Activated CD4-positive, CD25-positive, alpha-beta regulatory T cell treated with anti-CD3 and anti-CD28 coated beads, Interleukin-2, amount 50 U/mL, for 24 hours (primary cell): Measurements from ENCODE around the gene MYO5B.

ENCODE experiments used
- ATAC-seq, 2 donors: fragments of 150-1000 bp; cut with Tn5 transposase; one replicate each; pipeline ENCODE4 v1.10.0; 2021; ENCODE audit warnings: mild to moderate bottlenecking in 1 of 2, moderate library complexity in 1 of 2

MYO5B gene

DNA sequence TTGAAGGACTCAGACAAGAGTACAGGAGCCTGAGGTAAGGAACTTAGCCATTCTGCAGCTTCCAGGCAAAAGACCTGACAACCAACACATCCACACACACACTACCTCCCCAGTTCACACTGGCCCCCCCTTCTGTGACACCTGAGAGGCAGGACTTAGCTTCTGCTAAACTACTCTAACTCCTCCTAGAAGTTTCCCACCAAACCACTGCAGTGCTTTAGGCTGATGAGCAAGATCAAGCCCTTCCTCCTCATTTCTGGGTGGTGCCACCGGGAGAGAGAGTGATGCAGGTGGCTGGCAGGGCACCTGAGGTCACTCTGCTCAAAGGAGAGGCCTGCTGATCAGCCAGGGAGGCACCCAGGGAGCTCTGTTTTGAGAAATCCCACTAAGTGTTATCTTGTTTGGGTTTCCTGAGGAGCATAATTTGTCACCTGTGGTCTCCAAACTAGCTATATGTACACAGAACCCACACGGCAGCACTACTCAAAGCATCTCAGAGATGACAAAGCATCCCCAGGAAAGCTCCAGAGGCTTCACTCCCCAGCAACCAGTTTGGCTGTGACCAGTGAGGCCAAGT is 188.4 kb downstream of the MYO5B start:
- no peak for ATAC-seq

DNA sequence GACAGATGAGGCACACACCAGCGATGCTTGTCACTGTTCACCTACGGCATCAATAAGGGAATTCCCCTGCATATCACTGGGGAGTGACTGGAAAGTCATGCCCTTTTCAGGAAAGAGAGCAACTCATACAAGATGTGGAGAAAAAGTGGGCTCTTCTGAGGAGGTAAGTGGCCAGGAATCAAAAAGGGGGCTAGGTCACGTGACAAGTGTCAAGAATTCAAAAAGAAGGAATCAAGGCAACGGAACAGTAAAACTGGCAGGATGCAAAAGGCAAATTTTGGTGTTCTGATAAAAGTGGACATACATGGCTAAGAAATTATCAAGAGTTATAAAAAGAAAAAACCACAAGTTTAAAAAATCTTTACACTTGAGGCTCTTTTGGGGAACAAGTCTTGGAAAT is 190.9 kb downstream of the MYO5B start:
- no peak for ATAC-seq

DNA sequence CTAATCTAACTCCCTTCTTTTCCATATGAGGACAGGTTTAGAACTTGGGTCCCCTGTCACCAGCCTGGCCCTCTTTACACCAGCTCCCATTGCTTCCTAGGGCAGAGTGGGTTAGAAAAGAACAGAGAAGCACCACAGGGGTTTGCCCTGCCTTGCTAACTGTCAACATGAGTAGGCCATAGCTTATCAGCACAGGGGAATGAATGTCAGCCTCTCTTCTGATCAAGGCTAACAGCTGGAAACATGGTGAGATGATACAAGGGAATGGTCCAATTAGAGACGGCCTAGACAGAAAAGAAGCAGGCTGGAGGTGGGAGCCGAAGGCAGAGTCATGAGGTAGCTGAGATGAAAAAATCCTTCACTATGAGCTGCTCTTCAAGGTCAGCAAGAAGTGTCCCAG is 192.2 kb downstream of the MYO5B start:
- no peak for ATAC-seq

DNA sequence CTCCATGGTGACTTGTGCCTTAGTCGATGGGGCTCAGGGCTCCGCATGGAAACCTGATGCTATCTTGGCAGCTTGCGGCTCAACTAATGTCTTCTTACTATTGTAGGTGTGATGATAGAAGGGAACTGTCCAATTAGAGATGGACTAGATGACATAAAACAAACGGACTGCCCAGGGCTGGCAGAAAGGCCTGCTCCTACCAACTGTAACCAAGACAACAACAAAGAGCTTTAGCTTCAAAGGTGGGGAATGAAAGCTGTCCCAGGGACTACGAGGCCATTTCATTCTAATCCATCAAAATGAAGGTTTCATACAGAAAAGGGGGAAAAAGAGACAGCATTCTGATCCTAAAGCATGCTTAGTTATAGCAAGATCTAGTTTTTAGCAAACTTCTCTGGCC is 194.7 kb downstream of the MYO5B start:
- no peak for ATAC-seq

DNA sequence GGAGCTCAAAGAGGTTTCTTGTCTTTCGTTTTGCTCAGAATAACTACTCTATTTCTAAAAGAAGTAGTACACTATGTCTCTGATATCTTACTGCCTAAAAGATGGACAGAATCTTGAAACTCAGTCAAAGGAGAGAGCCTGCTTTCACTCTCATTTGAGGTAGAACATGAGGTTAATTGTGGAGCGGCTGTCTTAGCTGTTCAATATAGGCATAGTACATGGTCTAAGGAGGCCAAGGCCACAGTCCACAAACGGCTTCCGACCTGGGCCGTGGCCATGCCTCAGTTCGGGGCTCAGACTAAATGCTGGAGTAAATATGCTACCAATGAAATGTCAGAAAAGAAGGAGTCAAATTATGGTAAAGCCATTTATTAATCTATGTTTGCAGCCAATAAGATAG is 195.8 kb downstream of the MYO5B start:
- ATAC-seq, result no peak

DNA sequence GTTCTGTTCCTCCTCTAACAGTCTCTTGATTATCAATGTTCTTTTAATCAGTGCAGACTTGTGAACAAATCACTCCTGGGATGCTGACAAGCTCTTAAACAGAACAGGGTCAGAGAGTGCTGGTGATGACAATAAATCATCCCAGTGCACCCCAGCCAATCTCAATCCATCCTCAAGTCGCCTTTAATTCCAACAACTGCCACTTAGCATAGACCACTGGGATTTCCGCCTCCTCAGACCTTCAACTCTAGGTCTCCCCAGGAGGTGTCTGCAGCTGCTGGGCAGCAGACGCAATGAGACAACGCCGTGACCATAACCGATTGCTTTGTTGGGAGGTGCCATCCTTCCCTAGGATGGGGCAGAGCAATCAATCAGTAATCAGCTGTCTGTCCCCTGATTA is 197.4 kb downstream of the MYO5B start:
- ATAC-seq, result no peak

DNA sequence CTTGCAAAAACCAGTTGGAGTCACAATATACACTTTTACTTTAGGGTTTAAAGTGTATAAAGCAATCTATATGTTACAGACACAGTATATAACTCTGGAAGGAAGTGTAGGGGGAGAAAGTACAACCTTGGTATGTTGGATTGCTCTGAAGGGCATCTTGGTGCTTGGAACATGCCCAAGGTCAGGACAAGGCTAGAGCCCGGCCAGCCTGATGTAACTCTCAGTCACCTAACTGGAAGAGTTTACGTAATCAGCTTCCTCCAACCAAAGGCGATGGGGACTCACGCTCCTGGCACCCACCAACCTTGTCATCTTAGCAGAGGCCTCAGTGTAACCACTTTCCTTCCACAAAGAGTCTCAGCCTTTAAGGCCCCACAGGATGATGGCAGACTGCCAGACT is 200.5 kb downstream of the MYO5B start:
- ATAC-seq, result no peak

DNA sequence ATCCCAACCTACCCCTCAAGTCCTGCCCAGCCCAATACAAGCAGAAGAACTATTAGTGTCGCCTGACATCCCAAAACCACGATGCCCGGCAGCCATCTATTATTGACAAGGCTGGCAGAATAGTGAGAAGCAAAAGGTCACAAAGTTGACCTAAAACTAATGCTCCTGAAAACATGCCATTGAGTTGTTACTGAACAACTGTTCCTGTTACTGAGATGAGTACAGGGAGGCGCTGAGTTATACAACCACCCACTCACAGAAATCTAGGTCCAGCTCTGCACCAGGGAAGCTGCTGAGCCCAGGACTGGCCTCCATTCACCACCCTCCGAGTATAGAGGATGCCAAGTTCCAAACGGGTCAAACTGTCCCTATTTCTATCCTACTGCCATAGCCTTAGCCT is 201.6 kb downstream of the MYO5B start:
- no peak for ATAC-seq

DNA sequence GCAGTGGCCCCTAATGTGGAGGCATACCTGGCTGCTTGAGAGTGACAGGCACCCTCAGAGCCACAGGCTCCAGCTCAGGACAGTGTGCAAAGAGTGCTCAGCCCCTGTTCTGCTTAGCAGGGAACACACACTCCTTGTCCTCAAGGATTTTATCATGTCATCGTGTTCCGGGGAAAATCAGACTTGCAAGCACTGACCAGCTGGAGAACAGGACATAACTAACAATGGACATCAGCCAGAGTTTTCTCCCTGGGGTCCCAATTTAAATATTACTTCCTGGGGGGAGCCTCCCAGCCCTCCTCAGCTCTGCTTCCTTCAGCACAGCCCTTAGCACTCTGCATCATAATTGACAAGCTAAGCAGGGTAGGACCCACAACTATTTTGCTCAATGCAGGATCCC is 206.2 kb downstream of the MYO5B start:
- no peak for ATAC-seq

DNA sequence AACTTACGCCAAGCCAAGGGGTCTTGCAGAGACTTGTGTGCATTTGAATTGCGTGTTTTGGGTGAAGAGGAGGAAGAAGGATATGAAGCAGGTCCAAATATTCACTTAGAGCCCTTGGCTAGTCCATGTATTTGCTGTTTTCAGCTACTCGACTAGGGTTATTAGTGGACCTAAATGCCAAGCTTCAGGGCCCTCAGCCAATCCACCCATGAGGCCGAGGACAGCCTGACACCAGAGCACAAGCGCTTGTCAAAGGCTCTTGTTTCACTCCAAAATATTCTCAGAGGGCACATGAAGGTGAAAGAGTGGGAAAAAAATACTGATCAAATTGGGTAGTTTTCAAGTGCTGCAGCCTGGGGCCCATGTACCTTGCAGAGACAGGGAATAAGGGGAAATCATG is 206.8 kb downstream of the MYO5B start:
- ATAC-seq, result no peak

DNA sequence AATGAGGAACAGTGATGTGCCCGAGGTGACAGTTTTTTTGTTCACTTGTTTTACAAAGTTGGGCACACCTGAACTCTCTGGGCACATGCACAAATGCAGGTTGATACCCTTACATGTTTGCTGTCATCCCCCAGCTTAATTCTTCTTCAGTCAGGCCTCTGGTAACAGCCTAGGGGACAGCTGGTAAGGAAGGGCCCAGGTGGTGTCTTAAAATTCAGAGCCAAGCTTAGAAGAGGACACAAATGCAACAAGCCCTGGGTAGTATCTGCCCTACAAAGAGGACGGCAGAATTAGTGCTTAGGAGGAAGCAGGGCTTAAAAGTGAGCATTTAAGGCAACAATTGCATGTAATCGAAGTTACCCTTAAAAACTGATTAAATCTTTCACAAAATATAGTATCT is 209.7 kb downstream of the MYO5B start:
- ATAC-seq, result no peak

DNA sequence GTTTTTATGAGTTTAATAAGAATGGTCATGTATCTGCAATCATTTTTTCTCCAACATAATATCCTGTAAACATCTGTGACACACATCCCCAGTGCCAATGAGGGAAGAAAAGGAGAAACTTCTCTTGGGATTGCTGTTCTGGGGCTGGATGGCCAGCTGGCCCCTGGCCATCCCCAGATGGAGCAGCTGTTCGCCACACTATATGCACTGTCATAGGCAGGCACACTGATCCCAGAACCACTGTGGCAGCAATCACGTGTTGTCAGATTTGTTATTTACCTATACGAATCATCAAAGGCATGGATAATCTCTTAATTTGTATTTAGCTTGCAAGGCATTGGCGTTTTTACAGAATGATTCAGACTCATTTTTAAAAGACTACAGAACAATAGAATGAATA is 214.1 kb downstream of the MYO5B start:
- ATAC-seq, result no peak

DNA sequence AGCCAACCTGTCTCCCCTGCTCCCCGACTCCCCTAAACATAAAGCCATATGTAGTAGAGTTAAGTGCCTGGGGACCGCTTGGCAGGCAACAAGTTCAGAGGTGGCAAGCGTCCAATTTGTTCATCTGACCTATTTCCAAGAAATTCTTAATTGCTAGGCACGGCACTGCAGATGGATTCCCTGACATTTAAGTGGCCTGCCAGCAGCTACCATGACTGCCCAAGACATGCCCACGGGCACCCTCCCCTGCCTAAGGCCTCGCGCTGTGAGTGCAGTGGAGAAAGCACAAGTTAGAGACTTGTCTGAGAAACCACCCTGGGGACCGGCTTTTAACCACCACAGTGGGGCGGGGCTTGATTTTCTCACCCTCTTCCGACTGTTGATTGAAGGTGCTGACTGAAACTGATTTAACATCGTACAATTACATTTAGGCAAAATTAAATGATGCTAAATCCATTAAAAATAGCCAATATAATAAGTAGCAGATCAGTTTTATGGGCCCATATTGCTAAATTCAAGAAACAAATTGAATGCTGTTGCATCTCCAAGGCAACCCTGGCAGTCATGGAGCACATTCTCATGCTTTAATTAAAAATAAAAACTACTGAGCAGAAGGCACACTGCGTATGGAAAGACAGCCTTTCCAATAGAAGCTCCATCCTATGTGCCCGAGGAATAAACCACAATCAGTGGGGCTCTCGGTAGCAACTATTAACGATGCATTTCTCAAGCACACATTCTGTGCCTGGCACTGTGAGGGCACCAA is 218.0 kb downstream of the MYO5B start:
- ATAC-seq, result no peak

DNA sequence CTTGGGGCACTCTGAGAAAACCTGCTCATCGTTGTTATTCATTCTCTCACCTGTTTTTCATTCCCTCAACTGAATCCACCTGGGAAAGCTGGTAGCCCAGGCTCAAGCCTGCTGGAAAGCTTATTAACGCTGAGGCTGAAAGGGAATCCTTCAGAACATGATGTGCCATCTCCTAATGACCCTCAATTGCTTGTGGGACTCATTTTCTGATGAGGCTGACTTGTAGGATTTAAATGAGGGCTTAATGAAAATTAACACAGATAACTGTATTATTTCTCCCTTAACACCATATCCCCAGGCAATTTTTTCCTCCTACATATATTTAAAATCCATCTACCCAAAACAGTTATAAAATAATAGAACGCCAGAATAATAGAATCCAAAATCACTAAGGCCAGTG is 218.9 kb downstream of the MYO5B start:
- no peak for ATAC-seq

DNA sequence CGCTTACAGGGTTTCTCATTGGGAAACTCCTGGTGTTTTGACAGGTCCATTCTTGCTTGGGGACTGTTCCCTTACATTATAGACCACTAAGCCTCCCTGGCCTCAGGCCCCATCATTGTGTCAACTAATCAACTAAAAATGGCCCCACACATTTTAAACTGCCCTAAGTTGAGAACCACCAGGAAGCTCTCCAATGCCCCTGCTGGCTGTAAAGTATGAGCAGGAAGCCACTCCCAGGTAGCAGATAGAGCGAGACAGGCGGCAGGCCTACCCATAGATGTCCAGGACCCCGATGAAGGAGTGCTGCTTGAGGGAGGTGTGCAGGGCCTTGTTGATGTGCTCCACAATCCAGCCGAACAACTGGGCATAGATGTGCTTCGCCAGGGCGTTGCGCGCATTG is 220.9 kb downstream of the MYO5B start:
- no peak for ATAC-seq

DNA sequence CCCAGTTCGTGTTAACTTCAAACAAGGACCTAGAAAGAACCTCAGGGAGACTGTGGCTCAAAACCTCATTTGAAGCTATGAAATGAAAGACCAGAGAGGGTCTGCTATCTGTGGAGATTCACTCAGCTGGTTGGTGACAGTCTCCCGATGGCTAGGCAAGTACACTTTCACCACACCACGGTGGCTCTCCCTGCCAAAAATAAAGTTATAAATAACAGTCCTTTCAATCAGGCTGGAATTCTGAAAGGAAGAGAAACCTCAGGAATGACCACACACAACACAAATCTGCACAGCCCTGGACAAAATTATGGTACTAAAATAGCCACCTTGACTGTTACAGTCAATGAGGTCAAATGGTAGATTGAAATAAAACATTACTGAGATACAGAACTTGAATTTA is 221.4 kb downstream of the MYO5B start:
- ATAC-seq, result no peak

DNA sequence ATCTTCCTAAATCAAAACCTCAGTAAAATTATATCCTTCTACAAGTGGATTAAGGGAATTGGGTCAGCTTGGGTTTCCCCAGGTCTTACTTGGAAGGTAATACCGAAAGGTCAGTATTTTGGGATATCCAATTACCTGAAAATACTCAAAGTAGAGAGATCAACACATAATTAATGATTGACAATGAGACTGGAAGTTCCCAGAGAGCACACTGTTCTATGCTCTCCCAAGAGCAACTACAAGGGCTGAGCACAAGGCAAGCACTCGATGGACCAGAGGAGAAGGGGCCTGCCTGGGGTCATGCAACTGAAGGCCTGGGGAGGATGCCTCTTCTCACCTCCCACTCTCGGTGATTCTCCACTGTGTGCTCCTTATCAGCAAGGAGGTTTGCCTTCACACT is 222.4 kb downstream of the MYO5B start:
- no peak for ATAC-seq

DNA sequence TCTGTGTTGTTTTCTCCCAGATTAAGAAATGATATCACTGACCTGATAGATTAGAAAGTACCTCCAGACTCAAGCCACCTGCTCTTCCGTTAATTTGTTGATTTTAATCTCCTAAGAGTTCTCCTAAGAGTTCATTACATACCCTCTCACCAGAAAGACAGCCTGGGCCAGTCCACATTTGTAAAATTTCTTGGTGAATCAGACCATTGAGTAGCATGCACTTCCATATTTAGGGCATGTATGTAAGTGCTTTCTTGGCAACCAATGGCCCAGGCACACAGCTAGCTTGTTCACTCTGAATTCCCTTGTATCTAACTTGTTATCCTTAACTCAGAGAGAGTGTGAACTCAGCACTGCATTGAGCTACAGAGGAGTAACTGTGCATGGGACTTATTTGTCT is 223.5 kb downstream of the MYO5B start:
- no peak for ATAC-seq

DNA sequence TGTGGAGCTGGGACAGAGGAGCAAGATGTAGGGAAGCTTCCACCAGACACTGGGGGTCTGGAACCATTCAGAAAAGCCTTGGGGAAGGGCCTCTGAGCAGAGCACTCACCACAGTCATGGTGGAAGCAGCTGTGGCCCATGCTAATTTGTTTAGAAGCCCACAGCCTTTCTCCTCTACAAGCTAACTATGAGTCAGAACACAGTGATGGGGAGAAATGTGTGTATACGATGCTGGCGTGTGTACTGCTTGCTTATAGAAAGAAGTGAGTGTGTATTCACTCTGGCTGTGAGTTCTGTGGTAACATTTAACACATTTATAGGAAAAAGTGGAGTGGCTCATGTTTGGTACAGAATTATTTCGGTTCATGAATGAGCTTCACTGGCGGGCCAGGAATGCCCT is 224.6 kb downstream of the MYO5B start:
- no peak for ATAC-seq

DNA sequence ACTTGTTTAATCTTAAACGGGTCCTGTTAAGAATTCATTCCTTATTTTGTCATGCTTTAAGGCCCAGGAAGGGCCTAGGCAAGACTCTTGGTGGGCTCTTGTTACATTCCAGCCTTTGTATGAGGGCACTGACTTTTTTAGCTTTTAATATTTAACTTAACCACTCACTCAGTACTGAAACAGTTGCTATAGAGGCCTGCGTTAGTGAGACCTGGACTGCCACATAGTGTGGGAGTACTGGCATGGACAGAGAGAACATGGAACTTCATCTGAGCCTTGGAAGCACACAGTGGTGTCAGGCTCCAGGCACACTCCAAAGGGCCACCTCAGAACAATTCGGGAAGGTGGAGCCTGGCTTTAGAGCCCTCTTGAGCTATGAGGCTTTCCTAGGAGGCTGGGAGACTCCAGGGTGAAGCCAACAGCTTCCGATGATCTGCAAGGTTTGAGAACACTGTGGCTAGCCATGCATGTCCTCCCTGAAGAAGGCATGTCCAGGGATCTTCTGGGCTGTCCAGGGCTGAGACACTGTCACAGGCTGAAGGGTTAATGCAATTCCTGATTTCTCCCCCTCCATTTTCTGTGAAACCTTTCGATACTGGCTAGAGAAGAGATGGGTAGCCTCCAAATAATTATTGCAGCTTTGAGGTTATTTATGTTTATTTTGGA is 226.2 kb downstream of the MYO5B start:
- no peak for ATAC-seq

DNA sequence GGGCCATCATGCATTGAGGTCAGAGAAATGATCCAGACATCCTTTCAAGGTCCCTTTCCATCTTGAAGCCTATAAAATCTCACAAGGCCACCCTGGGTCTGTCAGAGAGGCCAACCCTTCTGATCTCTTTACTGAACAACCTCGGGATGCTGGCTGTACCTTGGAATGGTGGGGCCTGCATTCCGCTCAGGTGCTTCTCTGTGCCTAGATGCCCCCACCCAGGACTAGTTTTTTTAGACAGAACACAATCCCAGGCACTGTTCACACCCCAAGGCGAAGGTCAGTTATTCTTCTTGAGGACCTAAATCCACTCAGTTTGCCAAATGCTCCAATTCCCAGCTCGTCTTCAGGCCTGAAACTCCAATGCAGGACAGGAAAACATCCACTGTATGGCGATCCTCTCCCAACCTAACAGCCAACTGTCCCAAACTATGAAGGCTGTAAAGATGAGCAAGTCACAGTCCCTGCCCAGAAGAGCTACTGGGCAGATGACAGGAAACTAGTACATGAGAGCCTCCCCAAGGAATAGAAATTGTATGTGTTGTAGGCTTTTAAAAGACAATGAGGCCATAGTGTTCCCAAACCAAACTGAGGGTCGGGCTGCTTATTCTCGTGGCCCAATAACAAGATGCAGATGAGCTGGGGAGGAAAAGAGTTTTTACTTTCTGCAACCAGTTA is 227.2 kb downstream of the MYO5B start:
- ATAC-seq, result no peak

DNA sequence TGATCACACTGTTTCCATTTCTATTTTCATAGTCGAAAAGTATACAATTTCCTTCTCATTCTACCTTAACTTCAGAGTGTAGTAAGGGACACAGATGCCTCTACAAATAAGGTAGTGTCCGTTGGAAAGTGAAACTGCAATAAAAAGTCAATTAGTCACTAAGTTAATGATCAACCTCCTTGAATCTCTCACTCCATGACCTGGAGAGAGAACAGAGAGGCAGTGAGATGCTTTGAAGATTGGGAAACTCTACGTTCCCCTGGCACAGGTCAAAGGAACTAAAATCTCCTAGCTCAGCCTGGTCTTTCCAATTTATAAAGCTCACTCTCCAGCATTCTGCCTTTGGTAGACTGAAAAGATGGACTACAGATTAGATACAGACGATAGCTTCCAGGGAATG is 227.8 kb downstream of the MYO5B start:
- no peak for ATAC-seq

DNA sequence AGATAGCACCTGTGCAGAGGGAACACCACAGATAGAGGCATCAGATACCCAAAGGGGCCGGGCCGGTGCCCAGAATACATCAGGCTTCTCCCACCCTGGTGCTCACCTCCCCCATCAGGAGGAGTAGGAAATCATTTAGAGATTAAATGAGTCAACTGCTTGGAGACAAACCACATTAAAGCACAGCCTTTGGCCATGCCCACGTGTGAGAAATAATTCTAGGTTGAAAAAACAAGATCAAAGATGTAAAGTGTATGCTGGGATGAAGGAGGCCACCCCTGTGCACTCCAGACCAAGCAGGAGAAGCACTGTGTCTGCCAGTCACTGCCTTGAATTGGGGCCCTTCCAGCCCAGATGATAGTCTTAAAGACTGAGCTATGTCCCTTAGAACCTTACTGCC is 228.9 kb downstream of the MYO5B start:
- ATAC-seq, result no peak

DNA sequence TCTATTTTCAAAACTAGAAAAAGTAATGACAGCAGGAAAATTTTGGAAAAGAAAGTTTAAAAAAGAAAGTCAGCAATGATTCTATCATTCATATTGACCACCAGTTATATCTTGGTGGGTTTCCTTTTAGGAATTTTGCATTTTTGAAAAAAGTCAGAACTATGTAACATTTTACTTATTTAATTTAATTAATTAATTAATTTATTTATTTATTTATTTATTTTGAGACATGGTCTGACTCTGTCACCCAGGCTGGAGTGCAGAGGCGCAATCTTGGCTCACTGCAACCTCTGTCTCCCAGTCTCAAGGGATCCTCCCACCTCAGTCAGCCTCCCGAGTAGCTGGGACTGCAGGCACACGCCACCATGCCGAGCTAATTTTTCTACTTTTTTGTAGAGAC is 231.7 kb downstream of the MYO5B start:
- no peak for ATAC-seq
